ENCODE results near the gene SUGCT.

SUGCT gene

GRCh38 chr7:40903872-40904271 is 769.1 kb downstream of the SUGCT start:
- TF ChIP-seq TAF1 (IDR thresholded peaks at IDR 0.05; ENCODE audit: borderline replicate concordance, insufficient read depth, low read length) (no peak), REST (IDR thresholded peaks at IDR 0.05; ENCODE audit: insufficient read depth in 1 of 2, low read depth in 2 of 2, low read length in 2 of 2) (no peak)

GRCh38 chr7:40907286-40907685 is 772.5 kb downstream of the SUGCT start:
- TF ChIP-seq FOXP2 (optimal IDR thresholded peaks at IDR 0.05; ENCODE audit: borderline replicate concordance, extremely low read depth, extremely low read length, insufficient read depth) (no peak), POLR2AphosphoS5 (IDR thresholded peaks at IDR 0.05; ENCODE audit: low read depth, low read length) (no peak), SIN3A (IDR thresholded peaks at IDR 0.05; ENCODE audit: borderline replicate concordance, insufficient read depth, low read length) (no peak), TAF1 (IDR thresholded peaks at IDR 0.05; ENCODE audit: borderline replicate concordance, insufficient read depth, low read length) (no peak), REST (IDR thresholded peaks at IDR 0.05; ENCODE audit: insufficient read depth in 1 of 2, low read depth in 2 of 2, low read length in 2 of 2) (no peak)

GRCh38 chr7:40909346-40909980 is 774.7 kb downstream of the SUGCT start:
- no peak for TF ChIP-seq REST (IDR thresholded peaks at IDR 0.05; ENCODE audit: insufficient read depth in 1 of 2, low read depth in 2 of 2, low read length in 2 of 2)
- no peak for TF ChIP-seq FOXP2 (optimal IDR thresholded peaks at IDR 0.05; ENCODE audit: borderline replicate concordance, extremely low read depth, extremely low read length, insufficient read depth)
- TF ChIP-seq SIN3A (IDR thresholded peaks at IDR 0.05; ENCODE audit: borderline replicate concordance, insufficient read depth, low read length) = no peak
- TF ChIP-seq POLR2AphosphoS5 (IDR thresholded peaks at IDR 0.05; ENCODE audit: low read depth, low read length) = no peak
- no peak for TF ChIP-seq TAF1 (IDR thresholded peaks at IDR 0.05; ENCODE audit: borderline replicate concordance, insufficient read depth, low read length)
